Karpas-422 (cell line): Measurements from ENCODE around the gene NXPH2. TPM values are rescaled to one million over a fixed set of nuclear protein-coding genes. Genes with fewer than 3 reads are reported as not detected.
"Not testable (repeated sequence)": the region's sequence is repeated elsewhere in the genome, so short reads cannot be mapped to it uniquely, and the experiment has no call there.

Experiments
- DNase-seq: peaks from one replicate; pipeline ENCODE4 v3.0.0-alpha.2; 2015
- H2AFZ ChIP-seq: fragments of 200-600 bp; sonication (generic); 2 replicates; pipeline ENCODE4 v1.6.1; 2014; ENCODE audit warnings: antibody characterized with exemption, low read length, mixed read lengths
- H3K27ac ChIP-seq: fragments of 200-600 bp; sonication (generic); 2 replicates; pipeline ENCODE4 v1.5.1; 2014; ENCODE audit warnings: mild to moderate bottlenecking, low read length, moderate library complexity
- H3K27me3 ChIP-seq: fragments of 200-600 bp; sonication (generic); 2 replicates; pipeline ENCODE4 v1.6.1; 2014; ENCODE audit warnings: low read length, mixed read lengths
- H3K36me3 ChIP-seq: fragments of 200-600 bp; sonication (generic); 2 replicates; pipeline ENCODE4 v1.6.1; 2014; ENCODE audit warnings: low read length, mixed read lengths; ENCODE audit not compliant: insufficient read depth
- H3K4me1 ChIP-seq: fragments of 200-600 bp; sonication (generic); 2 replicates; pipeline ENCODE4 v1.6.1; 2014; ENCODE audit warnings: mild to moderate bottlenecking, low read length, mixed read lengths
- H3K4me2 ChIP-seq: fragments of 200-600 bp; sonication (generic); 2 replicates; pipeline ENCODE4 v1.6.1; 2014; ENCODE audit warnings: low read length, low read depth, mild to moderate bottlenecking; ENCODE audit not compliant: poor library complexity, severe bottlenecking
- H3K4me3 ChIP-seq: fragments of 200-600 bp; sonication (generic); 2 replicates; pipeline ENCODE4 v1.5.1; 2014; ENCODE audit warnings: mild to moderate bottlenecking, antibody characterized with exemption, low read length, mixed read lengths
- H3K79me2 ChIP-seq: fragments of 200-600 bp; sonication (generic); 2 replicates; pipeline ENCODE4 v1.6.1; 2014; ENCODE audit warnings: mild to moderate bottlenecking, low read length, mixed read lengths
- H3K9ac ChIP-seq: fragments of 200-600 bp; sonication (generic); 2 replicates; pipeline ENCODE4 v1.6.0; 2014; ENCODE audit warnings: low read length
- H3K9me2 ChIP-seq: fragments of 200-600 bp; sonication (generic), shearing (Covaris generic); replicated peaks from 2 replicates; pipeline ENCODE4 v1.6.0; 2014; ENCODE audit warnings: mild to moderate bottlenecking, low read length, moderate library complexity; ENCODE audit not compliant: insufficient read depth
- H3K9me3 ChIP-seq: fragments of 300-700, 200-600 bp; sonication (generic); 2 replicates; pipeline ENCODE4 v1.6.1; 2014; ENCODE audit warnings: low read length, mixed read lengths
- H4K20me1 ChIP-seq: fragments of 200-600 bp; sonication (generic); 2 replicates; pipeline ENCODE4 v1.6.1; 2014; ENCODE audit warnings: mild to moderate bottlenecking, antibody characterized with exemption, low read length, low read depth; ENCODE audit not compliant: insufficient read depth
- total RNA-seq: library from RNA; depleted of rRNA; stranded (reverse); fragments of >200 nt; shearing (Covaris generic); gene quantifications from 2 replicates; pipeline ENCODE4 v1.2.3, GENCODE V29; 2014; ENCODE audit warnings: low replicate concordance

Gene NXPH2
- total RNA-seq, 1 experiment from 2014 or later: not detected

GRCh38 chr2:138744713-138745112, 35.5 kb downstream of the NXPH2 start:
- no peaks in the 10 kb centered on the region for H3K79me2 ChIP-seq
- no peak overlapping the region for H3K9ac ChIP-seq
- no peak overlapping the region for H3K4me2 ChIP-seq
- no peaks in the 10 kb centered on the region for H3K9me3 ChIP-seq
- no peaks in the 10 kb centered on the region for H4K20me1 ChIP-seq
- H2AFZ ChIP-seq: no peak overlapping the region
- no peaks in the 10 kb centered on the region for H3K4me1 ChIP-seq
- no peaks in the 10 kb centered on the region for H3K36me3 ChIP-seq
- H3K27me3 ChIP-seq: no peaks in the 10 kb centered on the region
- no peak overlapping the region for H3K27ac ChIP-seq
- H3K4me3 ChIP-seq: no peak overlapping the region
- DNase-seq: no peak
- H3K9me2 ChIP-seq: no peaks in the 10 kb centered on the region

- Histone ChIP-seq H3K4me3 (no peak overlapping the region), H3K4me2 (no peak overlapping the region), H3K27me3 (no peaks in the 10 kb centered on the region), H3K79me2 (no peaks in the 10 kb centered on the region), H2AFZ (no peak overlapping the region), H3K27ac (no peak overlapping the region), H3K4me1 (no peaks in the 10 kb centered on the region), H3K9ac (no peak overlapping the region), H3K9me2 (no peaks in the 10 kb centered on the region), H3K9me3 (no peaks in the 10 kb centered on the region), H3K36me3 (no peaks in the 10 kb centered on the region), H4K20me1 (no peaks in the 10 kb centered on the region)
- DNase-seq: no peak
Observed at GRCh38 chr2:138742441-138743057, 37.6 kb downstream of the NXPH2 start.

GRCh38 chr2:138741851-138742250, 38.3 kb downstream of the NXPH2 start:
- Histone ChIP-seq H3K9me3 (no peaks in the 10 kb centered on the region), H3K27me3 (no peaks in the 10 kb centered on the region), H2AFZ (no peak overlapping the region), H3K4me3 (no peak overlapping the region), H4K20me1 (no peaks in the 10 kb centered on the region), H3K9ac (no peak overlapping the region), H3K27ac (no peak overlapping the region), H3K9me2 (no peaks in the 10 kb centered on the region), H3K4me2 (no peak overlapping the region), H3K4me1 (no peaks in the 10 kb centered on the region), H3K36me3 (no peaks in the 10 kb centered on the region), H3K79me2 (no peaks in the 10 kb centered on the region)
- DNase-seq: no peak

- not testable (repeated sequence) for DNase-seq, H3K4me3 ChIP-seq, H3K9ac ChIP-seq, H3K79me2 ChIP-seq, H3K36me3 ChIP-seq, H3K4me2 ChIP-seq, H3K4me1 ChIP-seq, H3K9me2 ChIP-seq, H4K20me1 ChIP-seq, H2AFZ ChIP-seq, H3K27ac ChIP-seq, H3K27me3 ChIP-seq, H3K9me3 ChIP-seq
Observed at GRCh38 chr2:138737009-138737554, 43.1 kb downstream of the NXPH2 start.

- no peaks in the 10 kb centered on the region for H3K9me2 ChIP-seq
- H4K20me1 ChIP-seq: no peaks in the 10 kb centered on the region
- no peak overlapping the region for H2AFZ ChIP-seq
- H3K9me3 ChIP-seq: no peaks in the 10 kb centered on the region
- no peak overlapping the region for H3K27ac ChIP-seq
- H3K27me3 ChIP-seq: no peaks in the 10 kb centered on the region
- no peaks in the 10 kb centered on the region for H3K36me3 ChIP-seq
- no peaks in the 10 kb centered on the region for H3K4me1 ChIP-seq
- no peak overlapping the region for H3K4me3 ChIP-seq
- H3K4me2 ChIP-seq: no peak overlapping the region
- H3K79me2 ChIP-seq: no peaks in the 10 kb centered on the region
- no peak for DNase-seq
- H3K9ac ChIP-seq: no peak overlapping the region
Observed at GRCh38 chr2:138732651-138733050, 47.5 kb downstream of the NXPH2 start.

- Histone ChIP-seq H2AFZ (no peak overlapping the region), H3K79me2 (no peaks in the 10 kb centered on the region), H3K36me3 (no peaks in the 10 kb centered on the region), H3K9me3 (no peaks in the 10 kb centered on the region), H3K4me1 (no peaks in the 10 kb centered on the region), H4K20me1 (no peaks in the 10 kb centered on the region), H3K9ac (no peak overlapping the region), H3K27me3 (no peaks in the 10 kb centered on the region), H3K27ac (no peak overlapping the region), H3K4me2 (no peak overlapping the region), H3K9me2 (no peaks in the 10 kb centered on the region), H3K4me3 (no peak overlapping the region)
- no peak for DNase-seq
Observed at GRCh38 chr2:138730497-138731030, 49.6 kb downstream of the NXPH2 start.

- H3K4me1 ChIP-seq: no peaks in the 10 kb centered on the region
- H3K4me2 ChIP-seq: no peak overlapping the region
- H3K9me3 ChIP-seq: no peaks in the 10 kb centered on the region
- H3K27me3 ChIP-seq: no peaks in the 10 kb centered on the region
- no peak overlapping the region for H3K27ac ChIP-seq
- no peak overlapping the region for H2AFZ ChIP-seq
- no peaks in the 10 kb centered on the region for H3K79me2 ChIP-seq
- no peaks in the 10 kb centered on the region for H3K9me2 ChIP-seq
- H3K4me3 ChIP-seq: no peak overlapping the region
- no peak for DNase-seq
- H3K36me3 ChIP-seq: no peaks in the 10 kb centered on the region
- no peak overlapping the region for H3K9ac ChIP-seq
- H4K20me1 ChIP-seq: no peaks in the 10 kb centered on the region
Observed at GRCh38 chr2:138727956-138728355, 52.2 kb downstream of the NXPH2 start.

GRCh38 chr2:138726681-138727080, 53.5 kb downstream of the NXPH2 start:
- Histone ChIP-seq H3K4me1 (no peaks in the 10 kb centered on the region), H2AFZ (no peak overlapping the region), H3K27ac (no peak overlapping the region), H3K79me2 (no peaks in the 10 kb centered on the region), H3K4me2 (no peak overlapping the region), H3K9me3 (no peaks in the 10 kb centered on the region), H3K36me3 (no peaks in the 10 kb centered on the region), H3K9ac (no peak overlapping the region), H3K9me2 (no peaks in the 10 kb centered on the region), H4K20me1 (no peaks in the 10 kb centered on the region), H3K4me3 (no peak overlapping the region), H3K27me3 (no peaks in the 10 kb centered on the region)
- no peak for DNase-seq
